ENCODE data around the gene ITGAE.

DNA sequence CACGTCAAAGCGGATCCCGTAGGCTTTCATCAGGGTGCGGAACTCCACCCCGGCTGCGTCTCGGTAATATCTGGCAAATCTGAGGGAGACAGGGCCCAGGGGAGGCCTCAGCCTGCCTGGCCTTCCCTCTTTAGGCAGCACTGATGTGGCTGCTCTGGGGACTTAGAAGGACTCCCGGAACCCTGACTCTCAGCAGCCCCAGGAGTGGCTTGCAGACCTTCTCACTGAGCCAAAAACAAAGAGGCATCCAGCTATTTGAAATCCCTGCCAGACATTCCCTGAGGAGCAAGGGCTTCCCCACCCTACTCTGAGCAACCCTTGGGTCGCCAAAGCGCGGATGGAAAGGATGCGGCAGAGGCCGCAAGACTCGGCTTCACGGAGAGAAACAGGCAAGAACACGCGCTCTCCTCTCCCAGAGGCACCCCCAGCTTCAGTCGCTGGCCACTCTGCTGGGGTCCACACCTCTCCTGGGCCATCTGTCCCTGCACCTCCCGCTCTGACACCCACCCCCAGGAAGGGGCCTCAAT is 112.9 kb downstream of the ITGAE start:
- no peak for TF ChIP-seq EZH2 (optimal IDR thresholded peaks at IDR 0.05; ENCODE audit: low read depth, low read length)
- TF ChIP-seq, protein P1, sequence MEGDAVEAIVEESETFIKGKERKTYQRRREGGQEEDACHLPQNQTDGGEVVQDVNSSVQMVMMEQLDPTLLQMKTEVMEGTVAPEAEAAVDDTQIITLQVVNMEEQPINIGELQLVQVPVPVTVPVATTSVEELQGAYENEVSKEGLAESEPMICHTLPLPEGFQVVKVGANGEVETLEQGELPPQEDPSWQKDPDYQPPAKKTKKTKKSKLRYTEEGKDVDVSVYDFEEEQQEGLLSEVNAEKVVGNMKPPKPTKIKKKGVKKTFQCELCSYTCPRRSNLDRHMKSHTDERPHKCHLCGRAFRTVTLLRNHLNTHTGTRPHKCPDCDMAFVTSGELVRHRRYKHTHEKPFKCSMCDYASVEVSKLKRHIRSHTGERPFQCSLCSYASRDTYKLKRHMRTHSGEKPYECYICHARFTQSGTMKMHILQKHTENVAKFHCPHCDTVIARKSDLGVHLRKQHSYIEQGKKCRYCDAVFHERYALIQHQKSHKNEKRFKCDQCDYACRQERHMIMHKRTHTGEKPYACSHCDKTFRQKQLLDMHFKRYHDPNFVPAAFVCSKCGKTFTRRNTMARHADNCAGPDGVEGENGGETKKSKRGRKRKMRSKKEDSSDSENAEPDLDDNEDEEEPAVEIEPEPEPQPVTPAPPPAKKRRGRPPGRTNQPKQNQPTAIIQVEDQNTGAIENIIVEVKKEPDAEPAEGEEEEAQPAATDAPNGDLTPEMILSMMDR (IDR thresholded peaks at IDR 0.05; ENCODE audit: low read length), result no peak
